Esophagus muscularis mucosa (tissue), 4 donors: Measurements from ENCODE around the gene ATP5F1D.

Experiments
- CTCF ChIP-seq, 3 experiments: fragments of 200-600 bp in 2 of 3; fragments of 450-650 bp in 1 of 3; sonication (generic) in 2 of 3; IDR thresholded peaks; one replicate each; pipeline ENCODE4 v1.5.1; 2017 to 2019; ENCODE audit warnings: antibody characterized with exemption in 3 of 3, mild to moderate bottlenecking in 2 of 3, moderate library complexity in 1 of 3
- EP300 ChIP-seq: sonication (generic); formaldehyde crosslinking; IDR thresholded peaks from one replicate; pipeline ENCODE4 v1.6.1; 2017; ENCODE audit warnings: antibody characterized with exemption
- POLR2A ChIP-seq: fragments of 450-650 bp; IDR thresholded peaks from one replicate; pipeline ENCODE4 v1.6.1; 2017; ENCODE audit warnings: antibody characterized with exemption, moderate library complexity, mild to moderate bottlenecking, low read depth

- no peak for TF ChIP-seq CTCF (IDR thresholded peaks at IDR 0.05)
- no peak for TF ChIP-seq POLR2A
- no peak for TF ChIP-seq EP300
Observed at GRCh38 chr19:1283207-1283916, 41.8 kb downstream of the ATP5F1D start.
